ENCODE results near the gene ADSS1.

Gene ADSS1

DNA sequence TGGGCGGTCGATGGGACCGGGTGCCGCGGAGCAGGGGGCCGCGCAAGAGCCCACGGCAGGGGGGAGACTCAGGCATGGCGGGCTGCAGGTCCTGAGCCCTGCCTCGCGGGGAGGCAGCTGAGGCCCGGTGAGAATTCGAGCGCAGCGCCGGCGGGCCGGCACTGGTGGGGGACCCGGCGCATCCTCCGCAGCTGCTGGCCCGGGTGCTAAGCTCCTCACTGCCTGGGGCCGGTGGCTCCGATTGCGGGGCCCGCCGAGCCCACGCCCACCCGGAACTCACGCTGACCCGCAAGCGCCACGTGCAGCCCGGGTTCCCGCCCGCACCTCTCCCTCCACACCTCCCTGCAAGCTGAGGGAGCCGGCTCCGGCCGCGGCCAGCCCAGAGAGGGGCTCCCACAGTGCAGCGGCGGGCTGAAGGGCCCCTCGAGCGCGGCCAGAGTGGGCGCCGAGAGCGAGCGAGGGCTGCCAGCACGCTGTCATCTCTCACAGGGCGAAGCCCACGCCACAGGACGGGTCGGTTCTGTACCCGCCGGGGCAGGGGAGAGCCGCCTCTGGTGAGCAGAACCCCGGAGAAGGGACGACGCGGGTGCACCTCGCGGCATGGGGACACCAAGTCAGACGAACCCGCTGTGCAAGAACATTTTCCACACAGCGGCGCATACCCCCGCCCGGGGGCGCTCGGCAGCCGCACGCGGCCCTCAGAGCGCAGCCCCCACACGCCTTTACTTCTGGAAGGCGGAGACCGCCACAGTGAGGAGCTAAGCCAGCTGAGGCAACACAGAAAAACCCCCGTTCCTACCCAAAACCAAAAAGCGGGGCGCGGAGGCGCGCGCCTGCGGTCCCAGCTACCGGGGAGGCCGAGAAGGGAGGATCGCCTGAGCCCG, 27.8 kb downstream of the ADSS1 start:
- DNase-seq = no peak

DNA sequence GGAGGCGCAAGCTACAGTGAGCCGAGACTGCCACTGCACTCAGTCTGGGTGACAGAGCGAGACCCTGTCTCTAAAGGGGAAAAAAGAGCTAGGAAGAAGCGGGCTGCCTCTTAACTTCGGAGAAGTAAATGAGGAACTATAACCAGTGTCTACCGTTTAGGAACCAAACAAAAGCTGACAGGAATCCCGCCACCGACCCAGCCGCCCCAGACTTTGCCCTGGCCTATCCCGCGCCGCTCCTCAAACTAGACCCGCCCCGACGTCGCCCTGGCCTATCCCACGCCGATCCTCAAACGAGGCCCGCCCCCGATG, 28.4 kb downstream of the ADSS1 start:
- no peak for DNase-seq

DNA sequence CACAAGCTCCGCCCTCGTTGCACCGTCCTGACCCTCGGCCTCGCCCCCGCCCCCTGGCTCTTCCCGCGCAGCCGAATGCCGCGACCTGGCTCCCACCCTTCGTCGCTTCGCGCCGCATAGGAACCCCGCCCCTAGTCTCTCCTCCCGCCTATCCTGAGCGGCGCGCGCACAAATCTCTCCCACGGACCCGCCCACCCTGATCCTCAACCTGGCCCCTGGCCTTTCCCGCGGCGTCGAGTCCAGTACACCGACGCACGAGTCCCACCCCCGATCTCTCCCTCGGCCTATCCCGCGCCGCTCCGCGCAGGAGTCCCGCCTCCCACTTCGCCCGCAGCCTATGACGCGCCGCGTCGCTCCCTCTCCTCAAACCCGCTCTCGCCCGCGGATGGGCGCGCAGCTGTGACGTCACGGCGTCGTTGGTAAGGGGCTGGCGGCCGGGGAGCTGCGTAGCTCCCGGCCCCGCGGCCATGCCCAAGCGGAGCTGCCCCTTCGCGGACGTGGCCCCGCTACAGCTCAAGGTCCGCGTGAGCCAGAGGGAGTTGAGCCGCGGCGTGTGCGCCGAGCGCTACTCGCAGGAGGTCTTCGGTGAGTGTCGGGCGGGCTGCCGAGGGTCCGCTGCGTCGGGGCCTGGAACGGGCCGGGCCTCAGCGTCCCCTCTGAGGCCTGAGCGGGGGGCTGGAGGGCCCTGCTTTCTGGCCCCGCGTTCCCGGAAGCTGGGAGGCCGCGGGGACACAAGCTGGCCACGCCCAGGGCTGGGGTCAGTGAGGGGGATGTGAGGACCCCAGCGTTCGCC, 28.9 kb downstream of the ADSS1 start, which contains the start of gene SIVA1:
Gene SIVA1 (plus strand): TSS at position 413 of the 793 bp plus-strand sequence. CDS start 55 bp downstream, at position 468.
- DNase-seq = peak; percentile 100

DNA sequence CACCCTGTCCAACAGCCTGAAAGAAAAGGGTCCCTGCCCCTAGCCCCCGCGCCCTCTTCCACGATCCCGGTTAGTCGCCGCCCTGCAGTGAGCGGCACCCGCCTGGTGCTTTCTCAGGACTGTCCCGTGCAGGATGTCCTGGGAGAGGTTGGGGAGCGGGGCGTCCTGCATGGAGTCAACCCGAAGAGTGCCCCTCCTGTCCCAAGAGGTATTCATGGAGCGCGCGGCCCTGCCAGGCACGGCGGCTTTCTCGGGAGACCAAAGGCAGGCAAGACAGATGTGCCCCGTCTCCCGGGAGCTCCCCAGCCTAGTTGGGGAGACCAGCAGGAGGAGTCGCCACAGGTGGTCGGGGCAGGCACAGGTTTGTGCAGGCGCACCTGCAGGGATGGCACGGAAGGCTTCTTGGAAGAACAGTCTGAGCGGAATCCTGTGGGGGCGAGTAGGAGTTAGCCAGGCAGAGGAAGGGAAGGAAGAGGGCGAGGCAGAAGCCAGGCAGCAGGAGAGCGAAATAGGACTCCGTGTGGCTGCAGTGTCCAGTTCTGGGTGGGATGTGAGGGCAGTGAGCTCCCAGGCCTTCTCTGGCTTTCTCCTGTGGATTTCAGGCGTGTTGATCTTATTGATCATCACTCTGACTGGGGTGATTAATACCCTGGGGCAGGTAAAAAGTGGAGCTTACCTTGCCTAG, 29.6 kb downstream of the ADSS1 start:
- DNase-seq = peak; percentile 67

DNA sequence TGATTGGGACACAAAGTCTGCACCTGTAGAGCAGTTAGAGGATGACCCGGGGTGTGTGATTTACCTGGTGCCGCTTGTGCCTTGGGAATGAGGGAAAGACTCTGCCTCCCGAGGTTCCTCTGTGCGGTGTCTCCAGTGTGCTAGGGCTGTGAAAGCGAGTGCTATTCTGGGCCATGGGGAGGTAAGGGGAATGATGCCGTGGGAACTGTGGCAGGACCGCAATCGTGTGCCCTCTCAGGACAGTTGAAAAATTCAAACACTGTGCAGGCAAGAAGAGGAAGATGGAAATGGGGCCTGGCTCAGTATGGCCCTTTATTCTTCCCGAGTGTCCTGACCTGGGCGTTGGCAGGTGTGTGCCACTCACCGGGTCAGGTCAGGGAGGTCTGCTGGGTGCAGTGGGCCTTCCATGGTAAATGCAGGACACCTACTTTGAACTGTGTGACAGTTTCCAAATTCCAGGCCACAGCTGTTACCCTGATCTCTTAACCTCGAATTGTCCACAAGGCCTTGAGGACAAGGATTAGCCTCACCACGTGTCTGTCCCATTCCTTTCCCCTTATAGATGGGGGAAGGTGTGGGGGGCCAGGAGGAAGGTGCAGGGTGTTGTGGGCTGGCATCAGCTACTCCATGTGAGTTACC, 30.3 kb downstream of the ADSS1 start:
- DNase-seq = no peak

DNA sequence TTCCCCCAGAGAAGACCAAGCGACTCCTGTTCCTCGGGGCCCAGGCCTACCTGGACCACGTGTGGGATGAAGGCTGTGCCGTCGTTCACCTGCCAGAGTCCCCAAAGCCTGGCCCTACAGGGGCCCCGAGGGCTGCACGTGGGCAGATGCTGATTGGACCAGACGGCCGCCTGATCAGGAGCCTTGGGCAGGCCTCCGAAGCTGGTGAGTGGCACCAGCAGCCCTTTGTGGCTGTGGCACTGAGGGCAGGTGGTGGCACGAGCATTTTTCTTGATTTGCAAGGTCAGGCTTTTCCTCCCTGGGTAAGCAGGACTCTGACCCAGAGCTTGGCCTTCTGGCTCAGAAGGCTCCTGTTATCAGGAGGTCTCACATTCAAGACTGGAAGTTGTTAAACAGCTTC, 31.6 kb downstream of the ADSS1 start:
- DNase-seq = no peak

DNA sequence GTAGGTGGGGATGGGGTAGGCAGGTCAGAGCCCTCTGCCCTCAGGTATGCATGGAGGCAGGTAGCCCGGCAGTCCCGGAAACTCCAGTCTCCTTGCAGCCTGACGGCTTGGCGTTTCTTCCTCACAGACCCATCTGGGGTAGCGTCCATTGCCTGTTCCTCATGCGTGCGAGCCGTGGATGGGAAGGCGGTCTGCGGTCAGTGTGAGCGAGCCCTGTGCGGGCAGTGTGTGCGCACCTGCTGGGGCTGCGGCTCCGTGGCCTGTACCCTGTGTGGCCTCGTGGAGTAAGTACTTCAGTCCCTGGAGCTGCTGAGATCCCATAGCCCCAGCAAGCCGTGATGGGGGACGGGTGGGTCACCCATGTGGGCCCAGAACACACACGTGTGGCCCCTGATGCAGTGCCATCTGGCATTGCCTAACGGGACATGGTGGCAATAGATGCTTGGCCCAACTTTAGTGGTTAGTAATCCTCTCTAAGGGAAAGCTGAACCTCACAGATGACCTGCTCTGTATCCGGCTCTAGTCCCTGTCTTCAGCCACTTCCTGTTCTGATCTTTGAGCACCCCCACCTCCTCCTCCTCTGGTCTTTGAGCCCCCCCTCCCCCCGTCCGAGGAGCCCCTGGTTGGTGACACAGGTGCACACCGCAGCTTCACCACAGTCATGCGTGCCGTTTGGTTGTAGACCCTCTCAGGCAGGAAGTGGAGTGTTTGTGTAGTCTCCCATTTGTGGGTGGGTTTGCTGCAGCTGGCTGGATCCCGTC, 32.6 kb downstream of the ADSS1 start:
- no peak for DNase-seq

DNA sequence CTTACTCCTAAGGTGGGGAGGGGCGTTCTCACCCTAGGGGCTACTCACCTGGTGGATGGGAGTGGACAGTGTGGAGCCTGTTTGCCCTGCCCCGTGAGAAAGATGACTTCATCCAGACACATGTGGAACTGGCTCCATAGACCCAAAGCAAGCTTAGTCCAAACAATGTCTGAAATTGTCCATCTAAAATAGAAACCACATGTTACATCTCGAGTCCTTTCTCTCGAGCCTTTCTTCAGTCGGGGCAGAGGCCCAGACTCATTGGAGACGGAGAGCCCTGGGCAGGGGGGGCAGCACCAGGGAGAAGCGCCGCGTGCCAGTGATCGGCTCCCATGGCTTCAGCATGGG, 33.2 kb downstream of the ADSS1 start:
- DNase-seq = no peak

DNA sequence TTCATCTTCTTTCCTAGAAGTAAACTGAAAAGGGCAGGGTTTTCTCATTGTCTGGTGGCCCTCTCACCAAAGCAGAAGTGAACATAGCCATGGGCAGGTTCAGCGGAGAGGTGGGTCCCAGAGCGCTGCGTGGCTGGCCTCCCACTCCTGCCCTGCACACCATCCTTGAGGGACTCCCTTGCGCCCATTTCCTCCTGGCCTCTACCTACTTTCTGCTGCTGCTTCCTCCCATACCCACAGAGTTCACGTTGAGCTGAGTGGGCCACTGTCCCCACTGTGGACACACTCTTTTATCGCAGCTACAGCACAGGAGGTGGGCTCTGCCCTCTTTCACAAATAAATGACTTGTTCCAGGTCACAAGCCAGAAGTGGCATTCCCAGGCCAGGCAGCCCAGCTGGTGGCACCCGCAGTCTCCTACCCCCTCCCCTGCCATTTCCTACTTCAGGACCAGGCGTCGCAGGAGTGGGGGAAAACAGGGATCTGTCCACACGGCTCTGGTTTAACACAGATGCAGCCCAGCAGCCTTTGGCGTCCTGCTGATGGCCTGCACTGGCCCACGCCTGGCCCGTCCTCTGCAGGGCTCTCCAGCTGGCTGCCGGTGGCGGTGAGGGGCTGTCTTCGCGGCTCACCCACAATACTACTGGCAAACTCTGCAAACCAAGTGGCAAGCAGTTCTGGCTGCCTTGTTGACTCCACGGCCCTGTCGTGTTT, 33.8 kb downstream of the ADSS1 start:
- no peak for DNase-seq

DNA sequence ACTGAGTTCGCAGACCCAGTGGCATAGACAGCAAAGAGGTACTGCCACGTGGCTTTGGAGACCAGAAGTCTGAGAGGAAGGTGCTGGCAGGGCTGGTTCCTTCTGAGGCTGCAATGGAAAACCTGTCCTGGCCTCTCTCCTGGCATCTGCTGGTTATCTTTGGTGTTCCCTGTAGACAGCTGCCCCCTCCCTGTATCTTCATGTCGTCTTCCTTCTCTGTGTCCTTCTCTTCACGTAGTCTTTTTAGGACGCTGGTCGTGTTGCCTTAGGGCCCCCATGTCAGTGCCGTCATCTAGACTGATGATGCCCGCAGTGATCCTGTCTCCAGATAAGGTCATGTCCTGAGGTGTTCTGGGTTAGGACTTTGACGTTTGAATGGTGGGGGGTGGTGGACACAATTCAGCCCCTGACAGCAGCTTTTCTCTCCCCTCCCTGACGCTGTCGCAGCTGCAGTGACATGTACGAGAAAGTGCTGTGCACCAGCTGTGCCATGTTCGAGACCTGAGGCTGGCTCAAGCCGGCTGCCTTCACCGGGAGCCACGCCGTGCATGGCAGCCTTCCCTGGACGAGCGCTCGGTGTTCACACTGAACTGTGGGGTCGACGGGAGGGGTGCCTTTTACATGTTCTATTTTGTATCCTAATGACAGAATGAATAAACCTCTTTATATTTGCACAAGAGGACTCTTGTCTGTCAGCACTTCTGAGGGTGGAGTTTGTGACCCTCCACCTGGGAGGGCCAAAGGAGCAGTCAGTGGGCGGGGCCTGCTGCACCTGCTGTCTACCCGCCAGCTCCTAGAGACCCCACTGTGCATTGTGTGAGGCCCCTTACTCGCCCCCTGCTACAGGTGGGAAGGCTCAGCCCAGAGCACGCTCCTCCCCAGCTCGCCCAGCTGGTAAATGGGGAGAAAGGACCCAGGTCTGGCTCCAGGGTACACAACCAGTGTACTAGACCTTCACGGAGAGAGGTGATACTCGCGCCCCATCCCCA, 35.2 kb downstream of the ADSS1 start:
- DNase-seq = no peak

DNA sequence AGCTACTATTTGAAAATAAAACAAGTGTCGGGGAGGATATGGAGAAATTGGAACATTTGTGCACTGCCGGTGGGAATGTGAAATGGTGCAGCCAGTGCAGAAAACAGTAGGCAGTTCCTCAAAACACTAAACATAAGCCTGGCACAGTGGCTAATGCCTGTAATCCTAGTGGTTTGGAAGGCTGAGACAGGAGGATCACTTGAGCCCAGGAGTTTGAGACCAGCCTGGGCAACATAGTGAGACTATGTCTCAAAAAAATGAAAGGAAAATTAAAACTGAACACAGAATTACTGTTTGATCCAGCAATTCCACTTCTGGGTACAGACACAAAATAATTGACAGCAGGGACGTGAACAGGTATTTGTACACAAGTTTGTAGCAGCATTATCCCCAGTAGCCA, 41.5 kb downstream of the ADSS1 start:
- DNase-seq = no peak

DNA sequence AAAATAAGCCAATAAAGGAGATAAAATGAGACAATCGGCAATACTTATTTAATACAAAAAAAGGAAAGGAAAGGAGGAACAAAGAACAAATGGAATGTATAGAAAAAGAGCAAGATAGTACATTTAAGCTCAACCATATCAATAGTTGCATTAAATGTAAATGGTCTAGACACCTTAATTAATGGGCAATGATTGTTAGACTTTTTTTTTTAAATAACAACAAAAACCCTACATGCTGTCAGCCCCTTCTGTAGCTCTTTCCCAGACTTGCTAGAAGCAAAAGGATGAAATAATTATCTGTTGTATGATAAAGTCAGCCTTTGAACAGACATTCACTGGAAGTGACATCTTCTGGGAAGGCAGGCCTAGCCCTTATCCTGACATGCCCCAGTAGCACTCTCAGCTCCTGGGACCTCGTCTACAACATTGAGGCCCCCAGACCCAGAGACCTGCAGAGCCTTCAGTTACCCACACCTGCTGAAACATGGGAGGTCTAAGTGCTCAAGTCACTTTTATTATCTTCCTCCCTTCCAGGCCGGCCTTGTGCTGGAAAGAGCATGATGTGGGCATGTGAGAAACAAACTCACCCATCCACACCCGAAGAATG, 42.3 kb downstream of the ADSS1 start:
- DNase-seq = no peak

DNA sequence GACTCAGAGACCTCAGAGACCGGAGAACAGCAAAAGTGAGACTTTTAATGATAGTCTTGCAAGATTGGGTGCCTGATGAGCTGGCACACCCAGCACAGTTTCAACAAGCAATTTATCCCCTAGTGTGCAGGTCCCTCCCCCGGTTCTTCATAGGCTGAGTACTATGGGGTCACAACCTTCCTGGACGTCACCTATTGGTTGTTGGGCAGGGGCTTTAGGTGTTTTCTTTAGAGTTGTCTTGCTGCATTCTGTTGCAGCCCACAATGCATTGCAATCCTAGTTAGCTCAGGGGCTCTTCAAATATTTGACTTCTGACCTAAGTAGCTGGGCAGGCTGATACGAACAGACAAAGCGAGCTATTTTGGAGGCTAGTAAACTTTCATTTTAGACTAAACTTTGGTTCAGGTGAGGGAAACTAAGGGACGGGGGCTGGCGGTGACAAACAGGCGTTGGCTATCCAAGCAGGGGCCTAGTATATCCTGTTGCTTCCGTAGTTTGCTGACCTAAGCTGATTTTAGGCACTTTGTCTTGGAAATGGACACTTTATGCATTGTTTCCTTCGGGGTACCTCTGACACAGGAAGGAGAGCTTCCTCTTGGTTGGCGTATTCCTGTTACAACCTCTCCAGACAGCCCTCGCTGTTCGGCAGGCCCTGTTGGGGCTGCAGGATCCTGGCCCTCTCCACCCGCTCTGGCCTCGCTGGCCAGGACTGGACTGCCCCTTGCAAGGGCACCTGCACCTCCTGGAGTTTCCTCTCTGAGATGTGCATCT, 43.0 kb downstream of the ADSS1 start:
- no peak for DNase-seq

DNA sequence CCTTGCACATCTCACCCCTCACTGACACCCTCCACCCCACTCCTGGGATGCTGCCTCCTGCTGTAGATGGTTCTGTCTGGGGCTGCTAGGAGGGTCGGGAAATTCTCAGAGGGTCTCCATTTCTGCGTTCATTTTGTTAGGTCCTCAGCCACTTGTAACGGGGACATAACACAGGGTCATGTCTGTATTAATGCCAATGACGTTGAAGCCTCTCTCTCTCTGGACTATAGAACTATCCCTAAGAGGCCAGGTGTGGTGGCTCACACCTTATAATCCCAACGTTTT, 43.5 kb downstream of the ADSS1 start:
- no peak for DNase-seq

DNA sequence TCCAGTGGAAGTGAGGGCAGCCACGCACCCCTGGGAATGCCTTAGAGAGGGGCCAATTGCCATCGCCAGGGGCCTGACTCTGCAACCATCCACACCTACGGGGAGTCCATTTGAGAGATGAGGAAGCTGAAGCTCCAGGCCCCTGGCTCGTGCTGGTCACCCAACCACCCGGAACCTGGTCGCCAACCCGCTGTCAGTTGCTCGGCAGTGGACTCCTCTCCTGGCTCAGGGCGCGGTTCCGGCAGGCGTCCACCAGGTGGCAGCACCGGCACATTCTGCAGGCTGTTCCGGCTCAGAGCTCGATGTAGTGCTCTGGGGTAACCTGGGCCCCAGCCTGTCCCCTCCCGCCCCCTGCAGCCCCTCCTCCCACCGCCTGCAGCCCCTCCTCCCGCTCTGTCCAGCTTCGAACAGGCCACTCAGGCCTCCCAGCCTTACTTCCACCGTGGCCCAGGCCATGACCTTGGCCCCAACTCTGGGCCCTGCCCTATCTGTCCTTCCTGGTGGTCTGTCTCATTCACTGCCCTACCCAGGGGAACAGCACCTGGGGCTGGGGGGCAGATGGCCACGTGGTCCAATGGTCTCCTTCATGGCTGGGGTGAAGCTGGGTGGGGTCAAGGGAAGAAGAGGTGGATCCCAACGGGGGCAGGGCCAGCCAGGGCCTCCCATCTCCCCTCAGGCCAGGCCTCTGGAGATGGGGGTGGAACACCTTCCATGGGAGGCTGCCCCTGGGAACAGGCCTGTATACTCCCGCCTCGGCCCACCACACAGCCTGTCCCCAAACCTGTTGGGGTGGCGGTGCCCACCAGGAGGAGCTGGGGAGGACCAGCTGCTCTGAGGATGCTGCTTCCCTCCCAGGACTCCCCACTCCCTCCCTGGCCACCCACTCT, 44.7 kb downstream of the ADSS1 start:
- DNase-seq = peak; percentile 100

DNA sequence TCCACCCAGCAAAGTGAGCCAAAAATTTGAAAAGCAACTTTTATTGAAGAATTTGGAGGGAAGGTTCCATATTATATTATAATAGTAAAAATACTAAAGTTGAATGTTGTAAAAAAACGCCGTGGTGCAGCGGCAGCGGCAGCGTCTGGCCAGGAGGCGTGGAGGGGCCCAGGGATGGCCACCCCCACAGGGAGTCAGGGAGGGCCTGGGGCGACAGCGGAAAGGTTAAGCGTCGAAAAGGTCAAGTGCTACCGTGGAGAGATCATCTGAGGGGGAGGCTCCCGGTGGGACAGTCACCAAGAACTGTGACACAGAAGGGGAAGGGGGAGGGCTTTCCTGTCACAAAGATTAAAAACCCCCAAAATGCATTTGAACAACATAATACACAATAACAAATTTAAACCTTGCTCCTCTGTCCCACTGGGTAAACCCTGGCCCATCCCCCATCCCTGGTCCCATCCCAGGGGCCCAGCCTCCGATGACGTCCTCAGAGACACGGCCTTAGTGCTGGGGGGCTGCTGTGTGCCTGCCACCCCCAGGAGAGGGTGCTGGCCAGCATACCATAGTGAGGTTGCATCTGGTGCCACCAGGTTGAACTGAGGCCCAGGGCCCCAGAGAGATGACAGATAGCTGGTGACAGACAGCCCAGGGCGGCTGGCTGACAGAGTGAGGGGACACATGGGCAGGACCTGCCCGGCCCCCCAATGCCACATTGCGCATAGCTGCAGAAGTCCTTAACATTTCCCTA, 45.5 kb downstream of the ADSS1 start:
- DNase-seq = no peak

DNA sequence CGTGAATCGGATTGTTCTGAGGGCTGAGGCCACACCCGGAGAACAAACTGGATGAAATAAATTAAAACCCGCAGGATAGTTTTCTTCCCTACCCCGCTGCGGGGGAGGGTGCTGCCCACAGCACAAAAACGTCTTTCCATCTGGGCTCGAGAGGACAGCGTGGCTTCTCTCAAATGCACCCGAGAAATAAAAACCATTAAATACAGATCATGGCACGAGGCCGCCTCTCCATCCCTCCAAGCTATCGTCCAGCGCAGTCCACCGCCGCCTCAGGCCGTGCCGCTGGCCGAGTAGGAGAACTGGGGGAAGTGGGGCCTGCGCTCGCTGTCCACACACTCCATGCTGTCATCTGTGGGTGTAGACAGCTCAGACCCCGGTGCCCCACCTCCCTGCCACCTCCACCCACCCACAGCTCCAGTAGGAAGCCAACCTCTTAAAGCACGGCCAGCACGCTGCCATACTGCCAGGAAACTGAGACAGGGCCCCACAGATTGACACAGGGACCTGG, 46.1 kb downstream of the ADSS1 start:
- DNase-seq = no peak

Data from activated CD8-positive, alpha-beta memory T cell treated with anti-CD3 and anti-CD28 coated beads, Interleukin-2, amount 50 U/mL, for 48 hours (primary cell).